CD4-positive, alpha-beta T cell treated with Interleukin-6 for 4 hours (primary cell): ENCODE measurements around the gene WBP2NL.
A peak's percentile ranks its signal among the peaks of the same experiment; 100 is the strongest.
"Not testable (repeated sequence)": the region's sequence is repeated elsewhere in the genome, so short reads cannot be mapped to it uniquely, and the experiment has no call there.

Experiments
- DNase-seq: peaks from one replicate; pipeline ENCODE4 v3.0.0-alpha.2; 2020; ENCODE audit warnings: mixed read lengths

WBP2NL gene, protein sequence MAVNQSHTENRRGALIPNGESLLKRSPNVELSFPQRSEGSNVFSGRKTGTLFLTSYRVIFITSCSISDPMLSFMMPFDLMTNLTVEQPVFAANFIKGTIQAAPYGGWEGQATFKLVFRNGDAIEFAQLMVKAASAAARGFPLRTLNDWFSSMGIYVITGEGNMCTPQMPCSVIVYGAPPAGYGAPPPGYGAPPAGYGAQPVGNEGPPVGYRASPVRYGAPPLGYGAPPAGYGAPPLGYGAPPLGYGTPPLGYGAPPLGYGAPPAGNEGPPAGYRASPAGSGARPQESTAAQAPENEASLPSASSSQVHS

DNA sequence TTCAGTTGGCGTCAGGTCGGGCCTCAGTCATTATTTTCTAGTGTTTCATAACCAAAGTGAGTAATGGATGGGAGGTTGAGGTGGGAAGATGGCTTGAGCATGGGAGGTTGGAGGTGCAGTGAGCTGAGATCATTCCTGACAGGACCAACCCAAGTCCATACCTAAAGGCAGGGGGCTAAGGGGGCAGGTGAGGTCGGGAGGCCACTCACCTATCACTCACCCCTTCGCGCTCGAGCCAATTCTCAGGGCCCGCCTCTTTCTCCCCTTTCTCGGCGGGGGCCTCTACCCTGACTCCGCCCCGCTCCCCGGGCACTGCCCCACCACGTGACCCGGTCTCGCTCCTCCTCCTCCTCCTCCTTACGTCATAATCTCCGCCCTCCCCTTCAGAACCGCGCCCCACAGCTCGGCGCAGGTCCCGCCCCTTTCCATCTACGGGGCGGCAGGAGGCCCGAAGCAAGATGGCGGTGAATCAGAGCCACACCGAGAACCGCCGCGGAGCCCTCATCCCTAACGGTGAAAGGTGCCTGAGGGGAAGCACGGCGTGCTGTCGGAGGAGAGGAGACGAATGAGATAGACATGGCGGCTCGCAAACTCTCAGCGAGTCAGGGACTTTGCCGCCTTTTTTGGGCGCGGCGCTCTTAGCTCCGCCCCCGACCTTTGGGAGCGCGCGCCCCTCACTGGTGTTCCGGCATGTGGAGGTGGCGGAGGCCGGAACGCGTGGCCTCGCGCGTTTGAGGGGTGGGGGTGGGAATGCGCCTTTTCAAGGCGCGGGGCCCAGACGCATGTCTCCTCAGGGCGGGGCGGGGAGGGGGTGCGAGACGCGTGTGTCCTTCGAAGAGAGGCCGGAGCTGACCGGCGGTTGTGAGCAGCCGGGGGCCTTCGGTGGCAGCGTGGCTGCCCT is at the start of gene WBP2NL:
WBP2NL (plus strand) TSS at position 428 of the 901 bp plus-strand sequence; CDS start at position 459, 31 bp downstream.
- peak; percentile 89 for DNase-seq

GRCh38 chr22:41948928-41949296 is 49.7 kb upstream of the WBP2NL start:
- not testable (repeated sequence) for DNase-seq

DNA sequence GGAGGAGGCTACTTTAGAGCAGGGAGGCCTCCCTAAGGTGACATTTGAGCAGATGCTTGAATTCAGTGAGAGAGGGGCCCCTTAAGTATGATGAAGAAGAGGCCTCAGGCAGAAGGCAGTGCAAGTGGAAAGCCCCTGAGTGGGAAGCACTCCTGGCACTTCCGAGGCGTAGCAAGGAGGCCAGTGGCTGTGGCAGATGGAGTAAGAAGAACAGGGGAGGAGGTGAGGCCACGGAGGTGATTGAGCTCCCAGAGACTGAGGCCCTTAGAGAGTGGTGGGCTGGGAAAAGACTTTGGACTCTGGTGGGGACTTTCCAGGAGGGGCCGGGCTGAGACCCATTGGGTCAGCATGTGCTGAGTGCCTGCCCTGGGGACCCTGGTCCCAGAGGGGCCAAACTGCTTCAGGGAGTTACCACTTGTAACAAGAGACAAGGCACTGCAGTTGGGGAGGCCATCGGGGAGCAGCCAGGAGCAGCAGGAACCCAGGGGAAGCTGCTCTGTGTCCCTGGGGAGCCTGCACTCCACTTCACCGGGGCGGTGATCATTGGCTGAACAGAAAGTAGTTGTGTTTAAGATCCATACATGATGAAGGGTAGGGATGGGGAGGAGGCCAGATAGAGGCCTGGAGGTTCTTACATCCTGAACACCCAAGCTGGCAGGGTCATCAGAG is 49.2 kb upstream of the WBP2NL start:
- no peak for DNase-seq

DNA sequence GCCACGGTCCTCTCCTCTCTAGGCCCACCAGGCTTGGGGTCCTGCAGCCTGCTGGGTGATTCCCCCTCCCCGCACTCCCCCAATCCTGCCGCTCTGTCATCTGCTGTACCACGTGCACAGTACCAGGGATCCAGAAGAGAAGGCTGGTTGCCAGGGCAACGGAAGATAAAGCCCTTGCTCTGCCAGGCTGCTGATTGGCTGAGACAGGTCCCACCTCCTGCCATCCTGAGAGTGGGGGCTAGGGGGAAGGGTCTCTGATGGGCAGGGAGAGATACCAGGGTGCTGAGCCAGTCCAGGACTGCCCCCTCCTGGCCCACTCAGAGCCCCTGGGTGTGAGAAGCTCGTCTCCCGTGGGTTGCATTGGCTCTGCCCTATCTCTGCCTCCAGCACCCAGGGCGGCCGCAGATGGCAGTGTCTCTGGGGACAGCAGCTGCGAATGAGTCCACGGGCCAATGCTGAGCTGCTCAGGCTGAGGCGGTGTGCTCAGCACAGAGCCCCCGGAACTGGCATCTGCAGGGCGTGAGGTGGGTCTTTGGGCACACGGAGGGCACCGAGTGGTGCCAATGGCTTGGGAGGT is 46.6 kb upstream of the WBP2NL start, which contains the start of gene SMIM45:
SMIM45 (plus strand) TSS at position 253 of the 577 bp plus-strand sequence.
- DNase-seq: no peak

- no peak for DNase-seq
These were observed 45.9 kb upstream of the WBP2NL start for GRCh38 chr22:41952713-41953112.

GRCh38 chr22:41957941-41958556 is 40.5 kb upstream of the WBP2NL start:
- no peak for DNase-seq

GRCh38 chr22:41963453-41964111 is 35.0 kb upstream of the WBP2NL start:
- DNase-seq: no peak

DNA sequence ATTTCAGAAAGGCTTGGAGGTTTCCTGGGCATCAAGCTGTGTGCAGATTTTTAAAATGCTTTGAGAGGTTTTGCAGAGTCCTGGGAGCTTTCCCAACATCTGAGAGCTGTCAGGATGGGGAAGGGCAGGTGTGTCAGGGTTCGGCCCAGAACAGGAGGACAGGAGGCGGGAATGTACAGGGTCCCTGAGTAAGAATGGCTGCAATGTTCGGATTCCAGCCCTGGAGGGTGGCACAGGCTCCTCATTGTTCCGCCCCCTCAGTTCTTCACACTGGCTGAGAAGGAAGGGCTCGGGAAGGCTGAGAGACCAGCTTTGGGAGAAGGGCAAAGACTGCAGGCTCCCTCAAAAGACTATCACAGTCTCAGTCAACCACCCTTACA is 34.5 kb upstream of the WBP2NL start:
- no peak for DNase-seq

DNA sequence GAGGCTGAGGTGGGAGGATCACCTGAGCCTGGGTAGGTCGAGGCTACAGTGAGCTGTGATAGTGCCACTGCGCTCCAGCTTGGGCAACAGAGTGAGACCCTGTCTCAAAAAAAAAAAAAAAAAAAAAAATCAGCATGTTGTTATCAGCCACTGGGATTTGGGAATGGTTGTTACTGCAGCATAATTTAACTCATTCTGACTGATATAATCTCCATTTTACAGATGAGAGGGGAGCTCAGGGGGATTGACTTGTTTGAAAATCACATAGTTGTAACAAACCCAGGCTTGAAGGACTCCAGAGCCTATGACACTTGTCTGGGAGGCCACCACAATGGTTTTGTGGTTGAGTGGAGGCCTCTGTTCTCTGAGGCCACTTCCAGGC is 32.4 kb upstream of the WBP2NL start:
- no peak for DNase-seq

DNA sequence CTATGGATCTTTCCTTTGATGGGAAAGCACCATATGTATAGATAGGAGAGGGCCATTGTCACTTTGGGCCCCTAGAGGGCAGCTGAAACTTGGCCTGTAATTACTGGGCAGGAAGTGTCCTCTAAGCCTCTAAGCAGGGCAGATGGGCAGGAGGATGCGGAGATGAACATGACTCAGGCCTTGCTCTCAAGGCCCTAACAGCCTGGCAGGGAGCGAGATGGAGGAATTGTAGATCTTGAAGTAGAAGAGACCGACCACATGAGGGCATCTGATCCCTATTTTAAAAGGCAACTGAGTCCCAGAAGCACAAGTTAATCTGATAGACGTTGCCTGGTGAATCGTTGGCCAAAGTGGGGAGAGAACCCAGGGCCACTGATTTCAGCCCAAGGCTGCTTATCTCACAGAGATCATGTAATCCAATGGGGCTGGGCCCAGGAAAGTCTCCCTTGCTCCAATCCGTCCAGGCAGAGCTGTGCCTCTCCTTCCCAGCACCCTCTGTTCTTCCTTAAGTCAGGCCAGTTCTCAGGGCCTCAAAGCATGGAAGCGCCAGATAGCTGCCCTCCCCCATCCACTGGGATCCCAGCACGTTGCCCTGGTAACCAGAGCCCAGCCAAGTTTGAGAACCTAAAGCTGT is 31.9 kb upstream of the WBP2NL start:
- peak; percentile 49 for DNase-seq

DNA sequence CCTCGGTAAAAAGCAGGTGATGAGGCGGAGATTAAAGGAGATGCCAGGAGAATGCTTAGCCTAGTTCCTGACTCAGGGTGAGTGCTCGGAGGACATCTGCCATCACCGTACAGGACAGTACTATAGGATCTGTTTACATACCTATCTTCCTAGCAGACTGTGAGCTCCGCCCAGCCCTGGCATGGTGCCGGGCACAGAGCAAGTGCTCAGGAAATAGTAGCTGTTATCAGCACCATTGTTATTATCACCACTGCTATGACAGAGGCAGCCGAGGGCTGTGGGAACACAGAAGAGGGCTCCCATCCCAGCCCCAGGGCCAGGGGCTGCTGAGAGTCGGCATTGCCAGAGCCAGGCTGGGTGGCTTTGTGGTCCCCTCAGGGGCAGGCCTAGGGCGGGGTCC is 30.0 kb upstream of the WBP2NL start:
- DNase-seq: no peak

DNA sequence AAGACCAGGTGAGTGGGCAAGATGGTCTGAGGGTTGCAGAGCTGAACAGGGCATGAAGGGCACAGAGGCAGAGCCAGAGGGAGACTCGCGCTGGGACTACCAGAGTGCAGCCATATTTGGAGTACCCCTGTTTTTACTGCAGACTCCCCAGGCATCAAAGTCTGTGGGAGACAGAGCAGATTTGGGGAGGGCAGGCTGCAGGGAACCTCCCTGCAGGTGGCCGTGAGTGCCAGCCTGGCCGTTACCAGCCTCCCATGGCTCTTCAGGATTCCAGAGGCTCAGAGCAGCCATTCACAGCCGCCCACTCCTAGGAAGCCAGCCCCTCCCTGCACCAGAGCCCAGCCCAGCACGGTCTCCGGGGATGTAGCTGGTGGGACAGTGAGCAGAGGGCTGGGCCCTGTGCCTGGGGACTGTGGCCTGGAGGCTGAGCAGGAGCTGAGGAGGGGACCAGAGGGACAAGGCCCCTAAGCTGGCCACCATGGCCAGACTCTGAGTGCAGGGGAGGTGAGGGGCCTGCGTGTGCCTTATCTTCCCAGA is 29.4 kb upstream of the WBP2NL start, which contains the start of gene SEPTIN3:
SEPTIN3 (plus strand) TSS at position 334 of the 537 bp plus-strand sequence. CDS start 2,050 bp downstream, outside the sequence.
- DNase-seq: no peak

DNA sequence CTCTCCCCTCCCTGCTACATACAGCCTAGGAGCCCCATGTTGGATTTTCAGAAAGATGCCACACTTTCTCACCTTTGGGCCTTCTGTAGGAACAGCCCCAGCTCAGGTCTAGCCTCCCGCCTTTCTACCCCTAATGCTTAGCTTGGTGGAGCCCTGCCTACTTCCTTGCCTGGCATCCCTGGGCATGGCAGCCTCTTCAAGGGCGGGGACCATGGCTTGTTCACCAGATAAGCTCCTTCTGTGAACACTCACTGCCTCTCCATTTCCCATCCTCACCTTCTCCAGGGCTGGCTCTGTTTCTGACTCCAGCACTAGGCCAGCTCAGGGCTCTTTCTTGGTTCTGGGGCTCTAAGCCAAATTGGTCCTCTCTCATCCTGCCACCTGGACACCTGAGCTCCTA is 28.0 kb upstream of the WBP2NL start:
- no peak for DNase-seq

DNA sequence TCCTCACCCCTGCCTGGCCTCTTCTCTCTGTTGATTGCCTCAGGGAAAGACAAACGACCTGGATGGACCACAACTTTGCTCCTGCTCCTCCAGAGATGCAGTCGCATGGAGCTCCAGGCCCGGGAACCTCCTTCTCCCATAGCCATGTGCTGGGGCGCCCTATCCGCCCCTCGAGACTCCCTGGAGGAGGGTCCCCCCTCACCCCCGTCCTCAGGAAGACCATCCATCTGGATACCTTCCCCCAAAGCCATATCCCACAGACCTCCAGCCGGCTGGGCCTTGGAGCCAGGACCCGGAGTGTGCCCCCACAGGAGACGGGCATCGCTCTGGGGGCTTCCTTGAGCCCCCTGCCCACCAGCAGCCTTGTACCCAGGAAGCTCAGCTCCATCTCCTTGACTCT is 27.2 kb upstream of the WBP2NL start:
- DNase-seq: no peak

GRCh38 chr22:41974691-41975290 is 23.8 kb upstream of the WBP2NL start:
- DNase-seq: no peak

GRCh38 chr22:41975299-41976069 is 23.1 kb upstream of the WBP2NL start:
- DNase-seq: no peak

DNA sequence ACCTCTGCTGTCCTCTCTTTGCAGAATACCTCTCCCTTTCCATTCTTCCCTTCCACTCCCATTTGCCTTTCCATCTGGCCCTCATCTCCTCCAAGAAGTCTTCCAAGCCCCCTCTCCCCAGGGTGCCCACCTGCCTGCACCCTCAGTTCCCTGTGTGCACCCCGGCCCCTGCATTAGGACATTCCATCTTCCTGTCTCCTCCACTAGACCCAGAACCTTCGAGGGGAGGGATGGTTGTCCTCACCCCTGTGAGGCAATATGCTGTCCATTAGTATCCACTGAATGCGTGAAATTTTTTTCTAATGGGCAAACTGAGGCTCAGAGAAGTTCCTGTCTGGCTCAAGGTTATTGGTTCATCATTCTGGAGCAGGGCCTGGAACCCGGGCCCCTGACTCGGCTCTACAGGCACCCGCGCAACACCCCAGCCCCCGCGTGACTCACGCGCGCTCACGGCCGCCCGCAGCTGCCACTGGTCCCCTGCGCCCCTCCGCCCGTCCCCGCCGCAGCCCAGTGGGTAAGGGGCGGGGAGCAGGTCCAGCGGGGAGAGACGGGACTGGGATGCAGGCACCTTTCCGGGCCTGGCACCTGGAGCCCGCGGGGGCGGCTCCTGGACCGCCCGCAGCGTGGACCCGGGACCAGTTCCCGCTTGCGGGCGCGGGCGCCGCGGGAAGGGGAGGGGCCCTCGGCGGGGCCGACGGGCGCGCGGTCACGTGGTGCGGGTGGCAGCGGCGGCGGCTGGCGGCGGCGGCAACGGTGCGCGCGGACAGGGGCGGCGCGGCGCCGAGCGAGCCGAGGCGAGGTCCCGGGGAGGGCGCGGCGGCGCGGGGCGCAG is 22.3 kb upstream of the WBP2NL start:
- peak; percentile 62 for DNase-seq

DNA sequence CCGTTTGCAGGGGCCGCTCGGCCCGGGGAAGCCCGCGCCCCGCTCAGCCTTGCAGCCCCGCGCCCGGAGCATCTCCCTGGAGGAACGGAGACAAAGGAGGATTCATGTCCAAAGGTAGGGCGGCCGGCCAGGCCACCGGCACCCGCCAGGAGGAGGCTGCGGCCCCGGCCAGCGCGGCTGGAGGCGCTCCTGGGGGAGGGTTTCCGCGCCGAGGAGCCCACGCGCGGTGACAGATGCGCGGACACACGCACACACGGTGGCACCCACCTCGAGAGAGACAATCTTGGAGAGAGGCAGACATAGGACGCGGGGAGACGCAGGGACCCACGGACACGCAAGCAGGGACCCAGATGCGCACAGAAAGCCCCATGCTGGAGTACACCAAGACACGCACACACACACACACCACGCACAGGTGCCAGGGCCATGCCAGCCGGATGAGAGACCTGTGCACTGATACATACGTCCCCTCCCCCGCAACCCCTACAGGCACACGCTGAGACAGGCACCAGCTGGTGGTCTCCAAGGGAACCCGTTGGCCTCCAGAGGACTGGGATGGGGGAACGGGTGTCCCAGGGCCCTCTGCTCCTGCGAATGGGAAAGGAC is 21.5 kb upstream of the WBP2NL start:
- DNase-seq: peak; percentile 34
